ENCODE results near the gene FNTB.

The FNTB gene, protein sequence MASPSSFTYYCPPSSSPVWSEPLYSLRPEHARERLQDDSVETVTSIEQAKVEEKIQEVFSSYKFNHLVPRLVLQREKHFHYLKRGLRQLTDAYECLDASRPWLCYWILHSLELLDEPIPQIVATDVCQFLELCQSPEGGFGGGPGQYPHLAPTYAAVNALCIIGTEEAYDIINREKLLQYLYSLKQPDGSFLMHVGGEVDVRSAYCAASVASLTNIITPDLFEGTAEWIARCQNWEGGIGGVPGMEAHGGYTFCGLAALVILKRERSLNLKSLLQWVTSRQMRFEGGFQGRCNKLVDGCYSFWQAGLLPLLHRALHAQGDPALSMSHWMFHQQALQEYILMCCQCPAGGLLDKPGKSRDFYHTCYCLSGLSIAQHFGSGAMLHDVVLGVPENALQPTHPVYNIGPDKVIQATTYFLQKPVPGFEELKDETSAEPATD
- 3.0 to 5.8 (median 4.4) reads per million in 3 experiments for total RNA-seq

DNA sequence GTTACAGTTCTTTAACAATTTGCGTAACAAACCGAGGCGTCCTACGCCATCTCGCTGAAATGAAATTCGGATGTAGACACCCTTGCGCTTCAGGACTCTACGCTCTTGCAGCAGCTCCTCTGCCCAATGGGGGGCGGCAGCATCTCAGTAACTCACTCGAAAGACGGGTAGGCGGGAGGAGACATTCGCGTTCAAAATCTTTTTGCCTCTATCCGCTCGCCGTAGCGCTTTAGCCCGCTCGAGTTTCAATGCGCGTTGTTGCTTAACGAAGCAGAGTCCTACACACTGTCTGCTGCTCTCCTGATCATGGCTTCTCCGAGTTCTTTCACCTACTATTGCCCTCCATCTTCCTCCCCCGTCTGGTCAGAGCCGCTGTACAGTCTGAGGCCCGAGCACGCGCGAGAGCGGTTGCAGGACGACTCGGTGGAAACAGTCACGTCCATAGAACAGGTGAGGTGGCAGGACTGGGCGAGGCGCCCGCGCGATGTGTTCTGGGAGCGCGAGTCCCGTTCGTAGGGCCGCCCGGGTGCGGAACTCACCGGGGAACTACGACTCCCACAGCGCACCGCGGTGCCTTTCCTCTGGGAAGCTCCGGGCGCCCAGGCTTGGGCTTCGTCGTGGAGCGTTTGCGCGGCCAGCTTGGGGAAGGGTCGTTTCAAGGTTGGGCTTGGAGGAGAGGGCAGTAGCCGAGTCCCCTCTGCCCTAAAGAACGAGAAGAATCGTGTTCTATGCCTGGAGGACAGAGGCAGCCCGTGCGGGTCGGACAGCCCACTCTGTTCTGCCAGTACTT, at the start of gene FNTB:
TSS of gene FNTB (plus strand) at position 248 of the 790 bp plus-strand sequence. CDS start at position 307, 59 bp downstream.
- peak; percentile 94 for DNase-seq

DNA sequence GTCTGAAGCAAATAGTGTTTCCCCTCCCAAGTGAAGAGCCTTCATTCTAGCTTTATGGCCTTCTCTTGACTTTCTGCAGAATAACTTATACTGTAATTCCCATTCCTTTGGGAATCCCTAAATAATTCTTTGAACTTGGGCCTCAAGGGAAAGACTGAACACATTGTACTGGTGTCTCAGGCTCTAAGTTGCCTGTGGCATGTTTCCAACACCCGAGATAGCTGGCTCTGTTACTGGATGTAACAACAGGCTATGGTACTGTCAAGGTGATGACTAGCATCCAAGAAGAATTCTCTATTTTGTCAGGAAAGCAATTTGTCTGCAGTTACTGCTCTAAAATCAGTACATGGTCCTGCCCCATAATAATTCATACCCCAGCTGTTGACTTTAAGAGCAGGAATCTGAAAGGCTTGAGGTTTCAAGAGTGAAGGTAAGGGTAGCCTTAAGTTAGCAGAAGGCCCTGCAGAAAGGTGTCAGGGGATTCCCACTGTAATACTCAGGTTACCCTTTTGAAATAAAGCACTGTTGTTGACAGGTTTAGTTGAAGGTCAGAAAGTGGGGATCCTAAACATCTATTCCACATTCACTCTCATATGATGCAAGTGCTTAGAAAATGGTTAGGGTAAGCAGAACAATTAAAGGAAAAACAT, 49.4 kb upstream of the FNTB start:
- no peak for DNase-seq

DNA sequence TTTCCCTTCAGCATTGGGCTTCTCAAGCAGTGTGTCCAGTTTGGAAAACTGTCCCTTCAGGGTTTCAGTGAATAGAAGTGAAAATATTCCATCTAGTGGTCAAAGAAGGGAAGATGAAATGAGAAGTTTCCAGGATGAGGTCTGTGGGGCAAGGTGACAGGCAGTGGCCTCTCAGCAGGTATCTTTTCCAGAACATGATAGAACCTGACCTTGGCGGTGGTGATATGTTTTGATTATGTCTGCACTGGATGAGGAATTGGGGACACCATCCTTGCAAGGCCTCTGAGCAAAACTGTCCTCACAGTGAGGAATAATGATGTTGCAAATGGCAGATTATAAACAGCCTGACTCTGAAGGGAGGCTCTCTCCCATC, 48.9 kb upstream of the FNTB start:
- DNase-seq = no peak

DNA sequence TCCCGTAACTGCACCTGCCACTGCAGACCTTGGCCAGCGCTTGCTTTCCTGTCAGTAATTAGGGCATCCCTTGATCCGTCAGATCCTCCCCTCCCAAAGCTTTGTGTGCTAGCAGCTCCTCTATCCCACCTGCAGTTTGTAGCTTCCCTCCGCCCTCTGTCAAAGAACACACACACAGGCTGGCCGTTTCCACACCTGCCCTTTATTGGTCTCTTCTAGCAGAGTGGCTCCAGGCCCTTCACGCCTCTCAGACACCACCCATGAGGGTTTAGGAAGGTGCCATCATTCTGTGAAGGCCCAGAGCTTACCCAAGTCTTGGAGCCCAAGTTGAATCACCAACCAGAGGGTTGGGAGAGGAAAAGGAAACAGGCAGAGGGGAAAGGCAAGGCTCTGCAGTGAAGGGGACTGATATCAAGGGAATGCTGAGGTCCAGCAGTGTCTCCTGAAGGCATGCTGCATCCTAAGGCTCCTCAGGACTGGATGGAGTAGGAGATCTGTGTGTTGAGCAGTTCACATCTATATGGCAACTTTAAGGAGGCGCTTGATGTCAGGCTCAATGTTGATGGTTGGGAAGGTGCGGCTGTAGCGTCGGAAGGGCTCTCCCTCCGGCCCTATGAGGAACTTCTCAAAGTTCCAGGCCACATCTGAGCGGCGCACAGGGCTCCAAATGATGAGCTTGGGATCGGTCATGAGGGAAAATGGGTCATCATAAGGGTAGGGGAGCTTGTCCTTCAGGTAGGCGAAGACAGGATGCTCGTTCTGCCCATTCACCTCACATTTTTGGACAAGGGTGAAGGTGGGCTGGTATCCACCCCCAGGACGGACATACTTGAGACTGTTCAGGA, 47.5 kb upstream of the FNTB start:
- no peak for DNase-seq

DNA sequence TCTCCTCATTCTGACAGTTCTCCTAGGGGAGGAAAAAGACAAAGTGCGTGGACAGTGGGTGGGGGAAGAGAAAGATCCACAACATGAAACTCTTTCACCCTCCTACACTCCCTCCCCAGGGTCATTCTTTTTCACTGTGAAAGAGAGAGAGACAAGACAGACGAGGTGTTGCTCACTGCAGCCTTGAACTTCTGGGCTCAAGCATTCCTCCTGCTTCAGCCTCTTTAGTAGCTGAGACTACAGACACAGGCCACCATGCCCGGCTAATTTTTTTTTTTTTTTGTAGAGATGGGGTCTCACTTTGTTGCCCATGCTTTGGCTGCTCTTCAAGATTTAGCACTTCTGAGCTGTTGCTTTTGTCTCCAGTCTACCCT, 46.9 kb upstream of the FNTB start:
- DNase-seq = no peak

DNA sequence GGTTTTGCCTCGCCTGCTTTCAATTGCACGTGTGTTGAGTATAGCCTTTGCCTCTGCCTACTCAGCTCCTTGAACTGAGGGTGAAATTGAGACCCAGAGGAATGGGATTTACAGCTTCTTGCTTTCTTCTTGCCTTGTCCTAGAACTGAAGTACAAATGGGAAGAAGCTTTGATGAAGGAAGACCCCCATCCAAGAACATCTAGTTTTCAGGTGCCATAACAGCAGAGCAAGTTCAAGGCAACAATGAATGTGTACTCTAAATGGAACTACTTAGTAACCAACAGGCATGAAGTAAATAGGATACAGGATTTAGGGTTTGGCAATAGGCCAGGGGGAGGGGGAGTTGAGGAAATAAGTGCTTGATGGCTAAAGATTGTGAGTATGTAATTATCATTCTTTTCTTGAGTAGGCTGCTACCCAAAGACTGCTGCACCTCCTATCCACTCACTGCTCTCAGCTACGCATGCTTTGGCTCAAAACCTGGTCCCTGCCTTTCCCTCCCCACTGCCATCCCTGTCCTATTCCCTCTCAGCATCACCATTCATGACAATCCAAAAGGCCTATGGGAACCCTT, 46.3 kb upstream of the FNTB start:
- DNase-seq = no peak

DNA sequence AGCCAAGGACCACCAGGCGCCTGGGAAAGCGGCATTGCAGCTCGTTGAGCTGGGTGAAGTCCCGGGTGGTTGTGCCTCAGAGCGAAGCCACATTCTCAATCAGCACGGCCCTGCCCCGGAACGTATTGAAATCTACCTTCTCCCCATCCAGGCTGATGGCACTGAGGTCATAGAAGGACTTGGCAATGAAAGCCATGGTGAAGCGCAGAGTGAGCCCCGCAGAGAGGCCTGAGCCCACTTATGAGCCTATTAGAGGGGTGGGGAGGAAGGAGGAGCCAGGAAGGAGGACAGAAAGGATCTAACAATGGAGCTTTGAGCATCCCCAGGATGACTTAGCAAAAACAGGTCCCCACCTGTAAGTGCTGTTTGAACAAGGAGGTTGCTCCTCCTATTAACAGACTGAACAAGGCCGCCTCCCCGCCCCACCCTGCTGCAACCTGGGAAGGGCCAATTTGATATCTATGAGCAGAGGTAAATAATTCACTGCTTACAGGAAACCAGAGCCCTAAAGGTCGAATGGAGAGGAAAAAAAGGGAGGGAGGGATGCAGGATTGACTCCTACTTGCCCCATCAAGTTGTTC, 44.1 kb upstream of the FNTB start, which contains the start of gene GPX2:
TSS of gene GPX2 (minus strand) at position 215 of the 581 bp plus-strand sequence. CDS start at position 196, 19 bp downstream.
- no peak for DNase-seq

DNA sequence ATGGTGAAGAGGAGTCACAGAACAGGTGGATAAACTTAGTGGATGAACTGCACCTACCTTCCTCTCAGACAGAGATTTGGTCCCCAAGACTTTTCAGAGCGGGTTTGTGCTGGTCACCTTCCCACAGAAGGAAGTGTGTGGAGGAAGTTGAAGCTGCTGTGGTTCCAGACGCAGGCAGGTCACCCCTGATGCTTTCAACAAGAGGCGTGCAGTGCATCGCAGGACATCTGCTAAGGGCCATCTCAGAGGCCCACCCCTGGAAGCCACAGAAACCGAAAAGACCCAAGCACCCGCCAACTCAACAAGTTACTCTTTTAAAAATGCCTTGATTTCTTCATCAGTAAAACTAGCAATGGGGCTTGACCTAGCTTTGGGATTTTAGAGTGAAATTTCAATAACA, 43.1 kb upstream of the FNTB start:
- no peak for DNase-seq

DNA sequence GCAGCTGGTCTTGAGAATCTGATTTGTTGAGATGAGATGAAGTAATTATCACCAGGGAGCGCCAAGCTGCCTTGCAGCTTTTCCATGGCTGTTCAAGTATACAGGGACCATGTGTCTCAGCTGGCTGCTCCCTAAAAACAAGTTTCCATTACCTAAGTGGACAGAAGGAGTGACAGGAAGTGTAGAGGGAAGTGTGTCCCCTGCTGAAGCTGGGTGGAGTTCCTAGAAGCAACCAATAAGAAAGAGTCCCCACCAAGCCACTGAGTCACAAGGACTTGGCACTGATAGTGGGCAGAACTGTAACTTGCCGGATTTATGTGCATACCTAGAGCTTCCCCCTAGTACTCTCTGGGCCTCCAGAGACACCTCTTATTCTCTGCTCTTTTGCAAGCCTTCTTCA, 42.7 kb upstream of the FNTB start:
- no peak for DNase-seq

DNA sequence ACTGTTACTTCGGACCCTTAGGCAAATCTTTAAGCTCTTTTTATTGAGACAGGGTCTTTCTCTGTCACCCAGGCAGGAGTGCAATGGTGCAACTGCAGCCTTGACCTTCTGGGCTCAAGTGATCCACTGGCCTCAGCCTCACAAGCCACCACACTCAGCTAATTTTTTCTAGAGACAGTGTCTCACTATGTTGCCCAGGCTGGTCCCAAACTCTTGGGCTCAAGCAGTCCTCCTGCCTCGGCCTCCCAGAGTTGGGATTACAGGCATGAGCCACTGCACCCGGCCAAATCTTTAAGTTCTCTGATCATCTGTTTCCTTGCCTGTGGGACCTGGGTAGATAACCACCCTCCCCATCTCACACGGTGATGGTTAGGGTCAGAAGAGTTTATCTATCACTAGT, 41.8 kb upstream of the FNTB start:
- no peak for DNase-seq

DNA sequence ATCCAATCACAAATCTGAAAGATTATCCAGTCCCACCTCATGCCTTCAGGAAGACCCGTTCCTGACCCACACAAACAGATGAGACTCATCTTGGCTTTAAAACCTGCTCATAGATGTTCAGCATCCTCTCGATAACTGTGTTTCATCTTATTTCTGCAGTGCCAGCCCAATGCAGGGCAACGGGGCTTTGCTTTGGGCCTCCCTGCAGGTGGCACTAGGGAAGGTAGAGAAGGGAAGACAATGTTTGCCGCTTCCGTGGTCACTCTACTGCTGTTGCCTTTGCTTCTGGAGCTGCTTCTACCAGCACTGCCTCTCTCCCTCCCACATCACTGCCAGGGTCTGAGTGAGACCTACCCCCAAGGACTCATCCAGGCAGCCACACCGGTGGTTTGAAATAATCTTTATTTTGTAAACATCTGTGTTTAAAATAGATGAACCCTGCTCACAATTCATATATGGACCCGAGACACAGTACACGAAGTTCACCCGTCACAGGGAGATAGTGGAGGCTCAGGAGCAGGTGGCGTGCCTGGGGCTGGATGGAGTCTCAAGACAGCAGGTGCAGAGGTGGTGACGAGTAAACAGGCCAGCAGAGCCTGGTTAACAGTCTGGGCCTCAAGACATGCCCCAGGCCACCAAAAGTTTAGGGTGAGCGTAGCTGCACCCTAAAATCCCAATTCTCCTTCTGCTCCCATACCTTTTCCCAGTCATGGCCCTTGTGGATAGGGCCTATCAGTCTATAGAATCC, 41.1 kb upstream of the FNTB start:
- no peak for DNase-seq

DNA sequence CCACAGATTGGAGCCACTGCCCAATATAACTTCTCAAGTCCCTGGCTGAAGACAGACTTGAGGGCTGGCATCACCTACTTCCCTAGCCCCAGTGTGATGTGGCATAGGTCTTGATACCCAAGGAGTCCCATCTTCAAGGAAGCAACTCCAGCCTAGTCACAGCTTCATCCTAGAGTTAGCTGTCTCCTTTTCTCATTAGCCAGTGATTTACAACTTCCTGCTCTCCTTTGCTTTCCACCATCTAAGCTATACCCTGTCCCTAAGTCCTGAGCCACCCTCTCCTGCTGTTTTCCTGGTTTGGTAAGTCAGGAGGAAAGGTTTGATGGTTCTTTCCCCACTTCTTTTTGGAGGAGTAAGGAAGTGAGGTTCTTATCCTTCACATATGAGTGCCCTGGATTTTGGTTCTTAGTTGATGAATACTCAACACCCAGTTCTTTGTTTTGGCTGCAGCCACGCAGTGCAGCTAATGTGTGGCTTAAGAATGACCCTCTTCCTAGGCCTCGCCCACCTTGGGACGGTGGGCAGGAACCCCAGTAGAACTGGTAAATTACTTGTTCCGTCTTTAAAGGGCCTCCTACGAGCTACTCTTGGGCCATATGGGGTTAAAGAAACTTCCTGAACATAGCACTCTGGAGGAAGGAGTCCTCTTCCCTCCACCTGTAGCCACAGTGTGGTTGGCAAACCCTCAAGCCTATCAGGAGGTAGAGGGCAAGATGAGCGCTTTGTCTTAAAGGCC, 40.2 kb upstream of the FNTB start:
- DNase-seq = no peak

DNA sequence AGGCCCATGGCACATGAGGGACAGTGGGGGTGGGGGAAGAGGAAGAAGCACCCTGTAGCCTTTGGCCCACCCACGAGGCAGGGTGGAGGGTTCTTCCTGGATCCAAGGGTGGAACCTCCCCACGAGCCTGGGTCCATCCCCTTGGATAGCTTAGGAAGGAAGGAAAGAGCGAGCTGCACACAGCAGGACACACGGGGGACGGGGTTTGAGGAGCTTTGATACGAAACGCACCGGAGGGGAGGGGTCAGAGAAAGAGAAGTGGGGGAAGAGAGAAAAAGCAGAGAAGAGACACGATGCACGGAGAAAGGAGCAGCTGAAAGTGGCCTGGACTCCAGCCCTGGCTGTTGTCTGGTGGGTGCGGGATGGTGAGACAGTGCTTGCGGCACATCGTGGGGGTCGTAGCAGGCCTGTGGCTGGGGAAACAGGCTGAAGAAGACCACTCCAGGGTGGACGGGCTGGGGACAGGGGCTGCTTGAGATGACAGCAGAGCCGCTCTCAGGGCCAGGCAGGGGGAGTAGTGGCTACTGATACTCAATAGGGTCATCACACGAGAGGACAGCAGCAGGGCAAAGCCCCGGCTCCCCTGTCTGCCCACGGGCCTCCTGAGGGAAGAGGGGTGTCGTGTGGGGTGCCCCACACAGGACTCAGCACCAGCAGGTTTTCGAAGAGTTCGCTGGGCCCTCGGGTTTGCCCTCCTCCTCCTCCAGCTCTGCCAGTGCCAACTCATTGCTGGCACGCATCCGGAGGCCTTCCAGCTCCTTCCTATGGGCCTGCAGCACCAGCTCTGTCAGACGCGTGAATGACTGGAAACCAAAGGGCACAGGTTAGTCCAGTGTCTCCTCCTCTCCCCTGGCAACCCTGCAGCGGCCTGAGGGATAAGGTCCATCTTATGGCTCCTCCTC, 38.7 kb upstream of the FNTB start:
- no peak for DNase-seq

DNA sequence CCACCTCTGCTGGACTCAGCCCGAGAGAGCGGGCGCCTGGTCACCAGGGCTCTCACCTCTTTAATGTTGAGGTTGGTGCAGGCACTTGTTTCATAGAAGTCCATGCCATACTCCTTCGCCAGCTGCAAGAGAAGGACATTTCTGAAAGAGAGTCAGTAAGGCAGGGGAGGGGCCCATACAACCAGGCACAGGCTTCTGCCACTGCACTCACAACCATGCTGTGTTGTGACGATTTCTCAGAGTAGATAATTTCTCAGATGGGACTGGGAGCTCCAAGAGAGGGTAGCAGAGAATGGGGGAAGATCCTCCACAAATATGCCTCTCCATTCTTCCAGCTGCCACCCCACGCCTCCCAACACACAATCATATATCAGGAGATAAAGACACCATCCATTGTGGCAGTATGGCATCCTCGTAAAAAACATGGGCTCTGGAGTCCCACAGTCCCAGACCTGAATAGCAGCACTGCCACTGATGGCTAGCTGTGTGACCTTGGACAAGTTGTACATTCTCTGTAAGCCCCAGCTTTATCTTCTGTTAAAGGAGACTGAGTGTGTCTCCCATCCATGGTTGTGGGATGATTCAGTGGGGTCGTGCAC, 38.0 kb upstream of the FNTB start:
- DNase-seq = no peak

DNA sequence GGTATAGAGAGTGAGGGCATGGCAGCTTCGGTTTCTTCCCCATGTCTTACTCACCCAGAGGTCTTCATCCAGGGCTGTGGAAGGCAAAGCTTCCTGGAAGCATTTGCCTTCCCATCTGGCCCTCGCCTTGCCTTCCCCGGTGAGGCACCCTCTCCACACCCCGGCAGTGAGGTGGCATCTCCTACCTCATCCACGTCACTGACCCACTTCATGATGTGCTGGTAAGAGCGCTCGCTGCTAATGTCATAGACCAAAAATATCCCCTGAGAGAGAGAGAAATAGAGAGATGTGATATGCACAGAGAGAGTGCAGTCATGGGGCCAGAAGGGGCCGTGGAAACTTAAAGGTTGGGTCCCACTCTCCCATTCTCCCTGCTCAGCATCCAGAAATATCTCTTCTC, 35.8 kb upstream of the FNTB start:
- no peak for DNase-seq

DNA sequence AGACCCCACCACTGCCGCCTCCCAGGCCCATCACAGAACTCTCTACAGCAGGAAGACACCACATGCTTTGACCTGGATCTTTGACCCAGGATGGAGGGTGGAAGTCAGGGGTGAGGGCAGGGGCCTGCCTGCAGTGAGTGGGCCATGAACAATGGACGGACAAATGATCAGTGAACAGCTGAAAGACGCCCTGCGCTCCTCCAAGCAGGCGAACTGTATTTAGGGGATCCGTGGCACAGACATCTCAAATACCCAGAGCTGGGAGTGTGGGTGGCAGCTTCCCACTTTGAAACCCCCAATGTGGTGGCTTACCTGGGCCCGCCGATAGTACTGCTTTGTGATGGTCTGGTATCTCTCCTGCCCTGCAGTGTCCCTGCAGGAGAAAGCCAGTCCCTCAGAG, 35.4 kb upstream of the FNTB start:
- DNase-seq = no peak

DNA sequence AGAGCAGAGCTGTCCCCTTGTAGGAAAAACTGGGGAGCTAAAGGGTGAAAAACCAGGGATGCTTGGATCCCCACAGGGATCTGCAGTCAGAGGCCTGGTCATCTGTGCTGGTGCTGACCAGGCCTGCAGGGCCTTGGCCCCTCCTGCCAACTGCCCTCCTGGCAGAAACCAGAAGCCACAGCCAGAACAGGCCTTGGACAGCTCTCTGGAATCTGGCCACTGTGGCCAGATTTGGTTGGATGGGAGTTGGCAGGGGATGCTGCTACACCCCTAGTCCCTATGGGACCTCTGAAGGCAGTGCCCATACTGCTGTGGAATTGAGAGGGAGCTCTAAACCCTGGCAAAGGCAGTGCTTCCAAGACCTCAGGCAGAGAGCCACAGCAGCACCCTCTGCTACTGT, 35.0 kb upstream of the FNTB start:
- no peak for DNase-seq

DNA sequence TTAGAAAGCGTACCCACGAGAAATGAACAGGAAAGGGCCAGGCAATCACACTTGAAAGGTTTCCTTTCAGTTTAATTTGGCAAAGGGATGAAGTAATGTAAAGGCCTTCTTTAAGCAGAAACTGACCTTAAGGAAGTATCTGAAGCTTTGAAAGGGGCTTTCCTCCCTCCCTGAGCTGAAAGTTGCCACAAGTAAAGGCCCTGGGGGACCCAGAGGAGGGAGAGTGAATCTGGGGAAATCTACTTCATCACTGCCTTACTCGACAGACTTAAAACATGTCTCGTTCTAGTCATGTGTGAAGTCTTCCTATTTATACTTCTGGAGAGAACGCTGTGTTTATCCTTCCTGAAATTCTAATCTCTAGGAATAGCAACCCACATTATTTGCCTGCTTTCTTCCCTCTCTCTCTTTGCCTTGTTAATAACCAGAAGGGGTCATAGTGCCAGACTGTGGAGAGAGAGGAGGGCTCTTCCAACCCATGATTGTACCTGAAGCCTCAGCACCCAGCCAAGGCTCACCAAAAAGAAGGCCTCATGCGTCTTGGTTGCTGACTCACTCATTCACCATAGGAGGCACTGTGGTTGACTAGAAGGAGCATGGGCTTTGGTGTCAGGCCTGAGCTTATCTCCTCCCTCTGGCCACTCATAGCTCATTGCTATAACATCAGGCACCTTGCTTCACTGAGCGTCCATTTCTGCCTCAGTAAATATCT, 33.9 kb upstream of the FNTB start:
- DNase-seq = no peak

Data from central memory CD4-positive, alpha-beta T cell (primary cell).